GM18873 (cell line): Measurements from ENCODE around the gene NCMAP.
A peak's percentile ranks its signal among the peaks of the same experiment; 100 is the strongest.

Source experiments
- ATAC-seq: cut with Tn5 transposase; IDR thresholded peaks from one replicate; pipeline ENCODE4 v1.9.1; 2021; ENCODE audit warnings: mild to moderate bottlenecking, moderate library complexity, moderate number of reproducible peaks; ENCODE audit not compliant: unreplicated experiment, low FRiP score

NCMAP gene

GRCh38 chr1:24609949-24610517, 54.1 kb downstream of the NCMAP start:
- no peak for ATAC-seq

GRCh38 chr1:24619376-24619775, 63.5 kb downstream of the NCMAP start:
- ATAC-seq: no peak

- no peak for ATAC-seq
These were observed 64.8 kb downstream of the NCMAP start for GRCh38 chr1:24620678-24621077.

- ATAC-seq: no peak
These were observed 65.2 kb downstream of the NCMAP start for GRCh38 chr1:24621121-24621520.

- no peak for ATAC-seq
These were observed 66.3 kb downstream of the NCMAP start for GRCh38 chr1:24622218-24622617.

- ATAC-seq: no peak
These were observed 76.9 kb downstream of the NCMAP start for GRCh38 chr1:24632832-24633175.

GRCh38 chr1:24635195-24635843, 79.4 kb downstream of the NCMAP start:
- ATAC-seq: no peak

GRCh38 chr1:24636661-24637357, 80.9 kb downstream of the NCMAP start:
- ATAC-seq: no peak

- ATAC-seq: no peak
These were observed 83.2 kb downstream of the NCMAP start for GRCh38 chr1:24639094-24639493.

GRCh38 chr1:24639881-24640280, 84.0 kb downstream of the NCMAP start:
- ATAC-seq: no peak

GRCh38 chr1:24640288-24640687, 84.4 kb downstream of the NCMAP start:
- no peak for ATAC-seq

- no peak for ATAC-seq
These were observed 85.8 kb downstream of the NCMAP start for GRCh38 chr1:24641646-24642151.

GRCh38 chr1:24642481-24643362, 86.8 kb downstream of the NCMAP start, which contains the start of gene SRRM1:
TSS of gene SRRM1 (plus strand) at chr1:24643302. CDS start at chr1:24643327, 25 bp downstream.
- peak; percentile 87 for ATAC-seq

GRCh38 chr1:24643363-24644099, 87.6 kb downstream of the NCMAP start:
- peak; percentile 20 for ATAC-seq

- ATAC-seq: no peak
These were observed 88.2 kb downstream of the NCMAP start for GRCh38 chr1:24644100-24644384.

- ATAC-seq: no peak
These were observed 93.0 kb downstream of the NCMAP start for GRCh38 chr1:24648919-24649318.

GRCh38 chr1:24652382-24652781, 96.5 kb downstream of the NCMAP start:
- no peak for ATAC-seq

- no peak for ATAC-seq
These were observed 98.1 kb downstream of the NCMAP start for GRCh38 chr1:24654010-24654409.

GRCh38 chr1:24656046-24656445, 100.2 kb downstream of the NCMAP start:
- no peak for ATAC-seq

GRCh38 chr1:24657781-24658180, 101.9 kb downstream of the NCMAP start:
- no peak for ATAC-seq
